D341Med (cell line): ENCODE measurements around the gene CCDC188.

Source experiments
- DNase-seq: peaks from one replicate; pipeline ENCODE4 v3.0.0; 2012; ENCODE audit warnings: low spot score

Gene CCDC188

DNA sequence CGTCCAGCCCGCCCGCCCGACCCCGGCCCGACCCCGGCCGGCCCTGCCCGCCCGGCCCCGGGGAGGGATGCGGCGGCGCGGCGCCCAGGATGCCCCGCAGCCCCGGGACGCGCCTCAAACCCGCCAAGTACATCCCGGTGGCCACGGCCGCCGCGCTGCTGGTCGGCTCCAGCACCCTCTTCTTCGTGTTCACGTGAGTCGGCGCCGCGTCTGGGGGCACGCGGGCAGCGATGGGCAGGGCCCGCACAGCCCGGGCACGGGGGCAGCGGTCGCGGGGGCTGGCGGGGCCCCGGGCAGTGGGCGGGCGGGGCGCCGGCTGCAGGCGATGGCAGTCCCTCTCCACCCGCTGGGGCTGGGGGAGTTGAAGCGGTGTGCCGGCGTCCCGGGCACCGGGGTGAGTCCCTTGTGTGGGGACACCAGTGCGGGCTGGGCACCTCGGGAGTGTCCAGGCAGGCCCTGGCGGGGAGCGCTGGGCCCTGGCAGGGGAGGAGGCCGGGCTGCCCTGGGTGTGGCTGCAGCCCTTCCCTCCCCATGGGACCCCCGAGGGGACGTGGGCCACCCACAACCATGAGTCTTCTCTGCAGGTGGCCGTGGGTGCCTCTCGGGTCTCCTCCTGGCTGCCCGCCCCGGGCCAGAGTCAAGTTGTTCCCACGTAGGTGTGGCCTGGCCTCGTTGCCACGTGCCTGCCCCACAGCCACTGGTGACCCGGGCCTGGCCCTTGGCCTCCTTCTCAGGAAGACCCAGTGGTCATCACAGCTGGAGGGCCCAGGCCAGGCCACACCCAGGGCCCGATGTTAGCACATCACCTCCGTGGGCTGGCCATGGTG, 18.8 kb downstream of the CCDC188 start:
- peak; percentile 73 for DNase-seq

GRCh38 chr22:20131597-20131858, 19.3 kb downstream of the CCDC188 start, which contains the start of gene ZDHHC8:
ZDHHC8 (plus strand) TSS chr22:20131804; CDS start chr22:20131948, 144 bp downstream.
- peak; percentile 81 for DNase-seq

DNA sequence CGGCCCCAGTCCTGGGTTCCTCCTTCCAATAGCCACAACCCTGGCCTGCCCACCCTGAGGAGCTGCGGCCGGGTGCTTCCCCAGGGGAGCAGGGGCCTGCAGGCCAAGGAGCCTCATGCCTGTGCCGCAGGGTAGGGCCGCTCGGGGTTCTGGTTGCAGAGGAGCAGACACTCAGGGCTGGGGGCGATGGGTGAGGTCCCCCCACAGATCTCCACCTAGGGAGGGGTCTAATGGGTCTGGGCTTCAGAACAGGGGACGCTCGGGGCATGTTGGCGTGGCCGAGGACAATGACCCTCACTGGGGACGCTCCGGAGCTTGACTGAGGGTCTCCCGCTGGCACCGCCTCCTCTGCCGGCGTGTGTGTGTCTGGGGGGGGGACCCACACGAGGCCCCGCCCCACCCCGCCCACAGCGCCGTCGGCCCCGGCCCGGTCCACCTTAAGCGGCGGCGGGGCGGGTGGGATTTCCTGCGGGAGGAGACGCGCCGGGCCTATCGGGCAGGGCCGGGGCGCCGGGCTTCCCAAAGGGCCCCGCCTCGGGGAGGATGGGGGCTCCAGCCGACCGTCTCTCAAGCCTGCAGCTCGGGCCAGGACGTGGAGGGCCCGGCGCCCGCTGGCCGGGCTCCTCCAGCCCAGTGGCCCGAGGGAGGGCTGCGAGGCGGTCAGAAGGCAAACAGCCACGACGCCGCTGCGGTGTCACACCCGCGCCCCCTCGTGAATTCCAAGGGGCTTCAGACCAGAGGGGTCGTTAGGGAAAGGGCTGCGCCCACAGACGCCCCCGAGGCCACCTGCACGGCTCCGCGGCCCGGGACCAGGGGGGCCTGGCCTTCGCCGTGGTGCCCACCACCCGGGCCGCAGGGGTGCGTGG, 19.9 kb downstream of the CCDC188 start:
- peak; percentile 90 for DNase-seq

- DNase-seq = no peak
Measured at GRCh38 chr22:20130319-20130718, 20.5 kb downstream of the CCDC188 start.

DNA sequence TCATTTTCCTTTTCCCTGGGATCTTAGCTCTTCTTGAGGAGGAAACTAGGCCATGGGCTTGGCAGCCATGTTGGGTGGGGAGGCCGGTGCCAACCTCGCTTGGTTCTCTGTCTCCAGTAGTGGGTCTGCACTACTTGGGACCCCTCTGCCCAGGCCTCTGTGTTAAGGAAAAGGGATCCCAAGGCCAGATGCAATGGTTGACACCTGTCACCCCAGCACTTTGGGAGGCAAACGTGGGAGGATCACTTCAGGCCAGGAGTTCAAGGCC, 21.2 kb downstream of the CCDC188 start:
- no peak for DNase-seq

GRCh38 chr22:20128902-20129746, 21.7 kb downstream of the CCDC188 start:
- DNase-seq = peak; percentile 73

- no peak for DNase-seq
Measured at GRCh38 chr22:20128619-20128901, 22.3 kb downstream of the CCDC188 start.

- DNase-seq = no peak
Measured at GRCh38 chr22:20127869-20128618, 22.8 kb downstream of the CCDC188 start.

GRCh38 chr22:20127318-20127868, 23.5 kb downstream of the CCDC188 start:
- DNase-seq = no peak

DNA sequence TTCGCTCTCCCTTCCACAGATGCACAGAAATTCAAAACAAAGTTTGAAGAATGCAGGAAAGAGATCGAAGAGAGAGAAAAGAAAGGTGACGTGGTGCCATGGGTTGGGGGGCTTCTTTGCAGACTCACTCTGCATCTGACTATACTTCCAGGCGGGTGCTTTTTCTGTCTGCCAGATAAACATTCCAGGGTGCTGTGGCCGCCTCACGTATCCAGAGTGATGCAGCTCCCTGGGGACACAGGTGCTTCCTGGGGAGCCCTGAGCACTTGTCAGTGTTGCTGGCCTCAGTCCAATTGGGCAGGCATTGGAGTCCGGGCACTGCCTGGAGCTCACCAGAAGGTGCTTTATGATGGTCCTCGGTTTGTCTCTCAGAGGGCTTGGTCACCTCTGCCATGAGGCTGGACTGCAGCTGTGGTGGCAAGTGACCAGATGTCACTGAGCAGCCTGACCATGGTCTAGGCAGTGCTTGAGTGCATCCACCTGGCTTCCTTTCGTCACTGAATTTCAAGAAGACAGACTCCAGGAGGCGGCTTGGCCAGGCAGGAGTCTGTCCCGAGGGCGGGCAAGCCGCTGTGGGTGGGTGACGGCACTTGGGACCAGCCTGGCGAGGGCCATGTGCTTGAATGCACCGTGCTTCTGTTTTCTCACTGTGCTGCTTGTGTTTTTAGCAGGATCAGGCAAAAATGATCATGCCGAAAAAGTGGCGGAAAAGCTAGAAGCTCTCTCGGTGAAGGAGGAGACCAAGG, 24.4 kb downstream of the CCDC188 start:
- DNase-seq = no peak

- DNase-seq = no peak
Measured at GRCh38 chr22:20125201-20126174, 25.4 kb downstream of the CCDC188 start.

- DNase-seq = no peak
Measured at GRCh38 chr22:20124083-20124787, 26.6 kb downstream of the CCDC188 start.

- DNase-seq = no peak
Measured at GRCh38 chr22:20123366-20124082, 27.3 kb downstream of the CCDC188 start.

GRCh38 chr22:20121856-20122415, 28.9 kb downstream of the CCDC188 start:
- no peak for DNase-seq

DNA sequence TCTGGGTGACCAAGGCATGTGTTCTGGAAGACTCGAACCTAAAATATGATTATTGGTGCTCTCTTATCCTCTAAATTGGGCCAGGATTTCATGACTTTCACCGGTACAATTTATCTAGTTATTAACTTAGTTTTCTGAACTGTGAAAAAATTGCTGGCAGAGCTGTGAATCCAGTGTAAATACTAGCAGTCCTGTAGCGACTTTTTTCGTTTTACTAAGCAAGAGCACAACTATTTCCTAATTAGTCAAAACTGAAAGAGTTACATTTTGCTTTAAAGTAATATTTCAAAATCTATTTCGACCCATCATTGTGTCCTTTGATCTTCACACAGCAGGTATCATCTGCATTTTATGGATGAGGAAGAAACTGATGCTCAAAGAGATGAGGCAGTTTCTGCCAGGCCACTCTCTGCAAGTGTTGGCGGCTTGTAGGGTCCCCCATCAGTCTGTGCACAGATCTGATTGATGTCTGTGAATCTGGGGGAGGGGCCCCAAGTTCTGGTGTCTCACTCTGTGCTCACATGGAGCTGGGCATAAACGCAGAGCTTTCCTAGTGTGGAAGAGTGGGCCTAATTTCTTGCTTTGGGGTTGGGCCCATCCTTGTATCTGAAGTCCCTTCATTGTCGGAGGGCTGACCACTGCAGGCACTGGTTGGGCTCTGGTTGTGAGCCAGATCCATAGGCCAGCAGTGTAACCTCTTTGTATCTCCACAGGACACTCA, 32.4 kb downstream of the CCDC188 start:
- DNase-seq = no peak

DNA sequence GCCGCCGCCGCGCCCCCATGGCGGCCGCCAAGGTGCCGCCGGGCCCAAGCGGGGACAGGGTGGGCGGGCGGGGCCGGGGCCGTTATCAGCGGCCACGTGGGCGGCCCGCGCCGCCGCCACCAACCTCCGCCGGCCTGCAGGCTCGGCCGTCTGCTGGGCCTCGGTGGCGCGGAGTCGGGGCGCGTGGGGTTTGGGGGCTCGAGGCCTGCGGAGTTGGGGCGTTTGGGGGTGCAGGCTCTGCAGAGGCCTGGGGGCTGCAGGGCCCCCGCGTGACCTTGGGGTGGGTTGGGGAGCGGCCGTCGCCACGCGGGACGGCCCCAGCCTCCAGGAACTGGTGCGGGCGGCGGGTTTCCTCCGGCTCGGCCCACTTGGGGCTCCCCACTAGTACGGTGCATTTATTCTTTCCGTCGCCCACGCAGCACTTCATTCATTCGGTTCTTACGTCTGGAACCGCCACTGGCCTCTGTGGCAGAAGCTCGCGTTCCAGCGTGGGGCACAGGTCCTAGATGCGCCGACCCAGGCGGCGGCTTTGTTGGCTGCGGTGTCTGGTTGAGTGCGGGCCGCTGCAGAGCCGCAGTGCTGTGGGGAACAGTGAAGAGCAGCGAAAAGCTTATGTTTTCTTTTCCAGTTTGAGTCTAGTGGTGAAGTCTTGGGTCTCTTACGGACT, 33.1 kb downstream of the CCDC188 start:
- peak; percentile 64 for DNase-seq
